ENCODE data around the gene TMEM164. TPM values are rescaled to one million over a fixed set of nuclear protein-coding genes. Genes with fewer than 3 reads are reported as not detected.

TMEM164 gene
- polyA plus RNA-seq, 1 donor, result 32.3 TPM

DNA sequence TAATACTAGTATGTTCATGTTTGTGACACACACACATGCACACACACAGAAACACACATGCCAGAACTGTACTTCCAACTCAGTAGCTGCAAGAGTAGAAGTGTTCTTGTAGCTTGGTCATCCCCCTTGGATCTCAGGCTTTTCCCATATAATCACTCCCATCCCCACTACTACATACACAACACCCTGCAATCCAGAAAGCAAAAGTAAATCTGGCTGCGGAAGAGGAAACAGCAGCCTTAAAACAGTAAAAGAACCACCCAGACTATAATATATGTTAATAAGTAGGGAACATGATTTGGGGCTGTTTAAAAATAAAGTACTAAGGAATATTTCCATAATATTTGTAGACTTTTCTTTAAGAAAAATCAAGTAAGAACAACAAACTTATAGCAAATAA is 211.8 kb downstream of the TMEM164 start:
- no peak for DNase-seq

DNA sequence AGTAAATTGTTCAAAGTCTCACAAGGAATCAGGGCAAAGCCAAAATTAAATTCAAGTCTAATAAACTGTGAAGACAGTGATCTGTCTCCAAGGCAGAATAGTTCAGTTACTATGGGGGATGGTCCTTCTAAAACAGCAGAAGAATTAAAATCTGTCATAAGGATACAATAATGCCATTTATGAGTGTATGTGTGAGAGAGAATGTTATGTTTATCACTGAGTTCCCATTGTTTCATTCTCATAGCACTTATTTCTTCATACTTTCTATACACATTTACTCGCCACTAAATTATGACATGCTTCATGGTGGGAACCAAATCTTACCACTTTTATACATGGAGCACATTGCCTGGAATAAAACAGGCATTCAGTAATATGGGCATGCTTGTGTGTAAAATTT is 212.5 kb downstream of the TMEM164 start:
- DNase-seq, result no peak

DNA sequence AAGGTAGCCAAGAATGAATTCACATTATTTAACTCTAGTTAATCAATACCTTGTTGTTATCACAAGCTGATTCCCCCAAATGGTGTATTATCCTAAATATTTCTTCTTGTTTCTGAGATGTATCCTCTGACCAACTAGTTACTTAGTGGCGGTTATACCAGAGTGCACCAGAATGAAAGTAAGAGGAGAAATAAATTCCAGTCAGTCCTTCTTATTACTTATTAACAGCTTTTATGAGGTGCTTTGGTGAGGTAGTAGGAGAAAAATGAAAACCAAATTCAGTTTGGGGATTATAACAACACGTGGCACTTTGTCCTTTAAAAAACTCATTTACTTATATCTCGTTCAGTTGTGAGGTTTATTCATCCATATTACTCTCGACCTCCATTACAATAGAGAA is 213.1 kb downstream of the TMEM164 start:
- no peak for DNase-seq

DNA sequence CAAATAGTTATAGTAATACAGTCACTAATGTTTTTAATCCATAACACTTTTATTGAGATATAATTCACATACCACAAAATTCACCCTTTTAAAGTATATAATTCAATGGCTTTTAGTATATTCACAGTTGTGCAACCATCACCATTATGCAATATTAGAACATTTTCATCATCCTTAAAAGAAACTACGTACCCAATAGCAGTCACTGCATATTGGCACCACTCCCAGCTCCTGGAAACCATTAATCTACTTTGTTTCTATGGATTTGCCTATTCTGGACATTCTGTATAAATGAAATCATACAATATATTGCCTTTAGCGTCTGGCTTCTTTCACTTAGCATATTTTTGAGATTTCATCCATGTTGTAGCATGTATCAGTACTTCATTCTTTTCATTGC is 215.7 kb downstream of the TMEM164 start:
- DNase-seq, result no peak

DNA sequence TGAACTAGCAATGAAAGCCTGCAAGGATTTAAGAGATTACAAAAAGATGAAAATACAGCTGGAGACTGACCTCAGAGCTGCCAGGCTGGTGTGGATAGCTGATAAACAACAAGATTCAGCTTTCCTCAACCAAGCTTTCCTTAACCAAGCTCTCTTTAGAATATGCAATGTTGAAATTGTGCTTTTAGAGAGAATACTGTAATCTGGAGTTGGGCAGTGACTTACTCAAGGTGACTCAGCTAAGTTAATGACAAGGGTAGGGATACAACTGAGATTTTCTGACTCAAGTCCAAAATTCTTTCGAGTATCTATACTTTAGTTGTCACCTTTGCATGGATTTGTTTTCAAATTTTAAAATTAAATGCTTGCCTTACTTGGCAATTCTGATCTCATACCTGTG is 217.0 kb downstream of the TMEM164 start:
- no peak for DNase-seq

DNA sequence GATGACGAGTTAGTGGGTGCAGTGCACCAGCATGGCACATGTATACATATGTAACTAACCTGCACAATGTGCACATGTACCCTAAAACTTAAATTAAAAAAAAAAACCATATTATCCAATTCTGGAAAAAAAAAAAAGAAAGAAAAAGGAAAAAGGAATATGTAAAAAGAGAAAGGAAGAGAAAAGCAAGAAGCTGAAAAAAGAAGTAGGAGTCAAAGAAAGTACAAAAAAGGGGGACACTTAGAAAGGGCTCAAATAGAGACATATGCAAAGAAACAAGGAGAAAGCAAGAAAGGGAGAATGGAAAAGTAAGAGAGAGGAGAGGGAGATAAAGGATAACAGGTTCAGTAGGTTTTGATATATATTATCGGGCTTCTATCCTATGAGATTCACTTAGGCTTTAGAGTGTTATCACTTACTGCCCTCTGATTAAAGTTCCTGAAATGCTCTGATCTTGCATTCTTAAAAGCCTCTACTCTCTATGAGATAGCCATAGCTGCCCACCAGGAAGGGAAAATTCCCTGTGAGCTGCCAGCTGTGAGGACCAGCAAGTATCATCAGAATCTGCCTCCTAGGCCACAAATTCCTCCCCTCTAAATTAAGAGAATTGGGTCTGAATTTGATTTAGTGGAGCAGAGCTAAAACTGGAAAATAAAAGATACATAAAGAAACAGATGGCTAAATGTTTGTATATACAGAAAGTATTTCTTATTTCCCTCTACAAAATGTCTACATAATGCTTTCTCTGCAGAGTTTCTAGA is 219.8 kb downstream of the TMEM164 start:
- DNase-seq, result no peak

DNA sequence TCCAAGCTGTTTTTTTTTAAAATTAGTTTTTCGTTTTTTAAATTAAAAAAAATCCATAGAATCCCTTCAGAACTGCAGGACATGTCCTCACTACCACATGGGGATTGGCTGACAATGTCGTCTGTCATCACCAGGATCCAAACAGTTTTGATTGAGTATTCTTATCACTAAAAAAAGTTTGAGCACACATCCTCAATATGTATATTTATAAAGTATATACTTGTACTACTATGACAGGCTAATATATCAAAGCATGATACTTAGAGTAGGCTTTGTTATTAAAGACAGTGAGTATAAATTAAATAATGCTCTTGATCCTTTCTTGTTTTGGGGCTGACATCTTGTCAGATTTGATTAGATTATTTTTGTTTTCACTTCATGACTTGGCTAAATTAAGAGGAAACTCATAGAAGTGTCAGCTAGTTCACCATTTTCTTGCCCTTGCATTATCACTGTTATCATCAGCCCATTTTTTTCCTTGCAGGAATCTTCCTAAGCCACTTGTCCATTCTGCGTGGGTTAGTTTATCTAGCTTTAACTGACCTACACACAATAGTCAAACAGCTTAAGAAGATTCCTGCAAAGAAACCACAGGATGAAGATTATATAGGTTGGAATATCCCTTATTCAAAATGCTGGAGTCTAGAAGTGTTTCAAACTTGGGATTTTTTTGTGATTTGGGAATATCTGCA is 222.2 kb downstream of the TMEM164 start:
- no peak for DNase-seq

DNA sequence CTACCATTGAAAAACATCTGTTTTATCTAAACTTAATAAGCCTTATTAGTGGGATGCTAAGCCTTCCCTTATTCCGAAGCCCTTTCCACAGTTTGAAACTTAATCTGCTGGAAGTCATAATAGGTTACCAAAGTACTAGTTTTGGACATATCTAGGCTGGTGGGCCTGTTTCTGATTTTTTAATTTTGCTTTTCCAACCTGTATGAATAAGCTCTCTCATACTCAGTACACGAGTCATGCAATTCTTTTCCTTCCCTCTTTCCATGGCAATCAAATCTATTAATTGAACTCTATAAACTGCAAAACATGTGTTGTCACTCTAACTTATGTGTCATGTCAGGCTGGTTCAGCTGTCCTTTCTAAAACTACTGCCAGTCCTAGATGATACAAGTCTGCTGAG is 224.0 kb downstream of the TMEM164 start:
- DNase-seq, result no peak
